ENCODE measurements around the gene ZBTB49.
A peak's percentile ranks its signal among the peaks of the same experiment; 100 is the strongest.

The ZBTB49 gene

GRCh38 chr4:4356106-4357041, 66.3 kb downstream of the ZBTB49 start:
- H3F3A ChIP-seq (ENCODE audit: insufficient read depth, low read length) = no peaks in the 10 kb centered on the region
- no peaks in the 10 kb centered on the region for H4K20me1 ChIP-seq (ENCODE audit: insufficient read depth, low read length)
- no peaks in the 10 kb centered on the region for H3K9me2 ChIP-seq (ENCODE audit: low read depth, low read length)
- no peak overlapping the region for H3K4me3 ChIP-seq (ENCODE audit: low read depth, low read length, poor library complexity, severe bottlenecking)
- no peak overlapping the region for H2AFZ ChIP-seq (ENCODE audit: low read length)
- no peak overlapping the region for H3K4me2 ChIP-seq (ENCODE audit: low read length)
- no peaks in the 10 kb centered on the region for H3K9me3 ChIP-seq (ENCODE audit: low read length)
- no peak overlapping the region for H3K27ac ChIP-seq (ENCODE audit: low read depth, low read length, poor library complexity, severe bottlenecking)
- H3K79me2 ChIP-seq (ENCODE audit: insufficient read depth, low read length) = no peaks in the 10 kb centered on the region
- no peaks in the 10 kb centered on the region for H3K27me3 ChIP-seq (ENCODE audit: insufficient read depth, low read length)
- TF ChIP-seq CTCF (IDR thresholded peaks at IDR 0.05; ENCODE audit: low read length) = no peak
- TF ChIP-seq EZH2 (IDR thresholded peaks at IDR 0.05; ENCODE audit: borderline replicate concordance, low read length) = no peak
- peaks cover 24% of the 10 kb centered on the region for H3K4me1 ChIP-seq (ENCODE audit: insufficient read depth, low read length, severe bottlenecking)
- peaks cover 6% of the 10 kb centered on the region; the same call in 1 of the 2 replicates for H3K36me3 ChIP-seq (ENCODE audit: insufficient read depth, low read length)
- H3K9ac ChIP-seq (ENCODE audit: low read length) = no peak overlapping the region

- no peaks in the 10 kb centered on the region for H4K20me1 ChIP-seq (ENCODE audit: insufficient read depth, low read length)
- H3K4me3 ChIP-seq (ENCODE audit: low read depth, low read length, poor library complexity, severe bottlenecking) = no peak overlapping the region
- no peak overlapping the region; the same call in 1 of the 2 replicates for H3K9ac ChIP-seq (ENCODE audit: low read length)
- H3K9me2 ChIP-seq (ENCODE audit: low read depth, low read length) = no peaks in the 10 kb centered on the region
- peak overlapping the region; percentile 60 for H3K27ac ChIP-seq (ENCODE audit: low read depth, low read length, poor library complexity, severe bottlenecking)
- peaks cover 43% of the 10 kb centered on the region for H3K4me1 ChIP-seq (ENCODE audit: insufficient read depth, low read length, severe bottlenecking)
- no peak overlapping the region for H2AFZ ChIP-seq (ENCODE audit: low read length)
- H3K27me3 ChIP-seq (ENCODE audit: insufficient read depth, low read length) = no peaks in the 10 kb centered on the region
- no peak for TF ChIP-seq CTCF (IDR thresholded peaks at IDR 0.05; ENCODE audit: low read length)
- TF ChIP-seq EZH2 (IDR thresholded peaks at IDR 0.05; ENCODE audit: borderline replicate concordance, low read length) = no peak
- no peaks in the 10 kb centered on the region for H3F3A ChIP-seq (ENCODE audit: insufficient read depth, low read length)
- H3K79me2 ChIP-seq (ENCODE audit: insufficient read depth, low read length) = no peaks in the 10 kb centered on the region
- 0 out of 2 replicates have a peak, but pooled peaks cover under 1% of the 10 kb centered on the region for H3K36me3 ChIP-seq (ENCODE audit: insufficient read depth, low read length)
- H3K9me3 ChIP-seq (ENCODE audit: low read length) = no peaks in the 10 kb centered on the region
- no peak overlapping the region; the same call in 1 of the 2 replicates for H3K4me2 ChIP-seq (ENCODE audit: low read length)
Measured at GRCh38 chr4:4358093-4358854, 68.2 kb downstream of the ZBTB49 start.

GRCh38 chr4:4361883-4362282, 71.8 kb downstream of the ZBTB49 start:
- Histone ChIP-seq H3K36me3 (ENCODE audit: insufficient read depth, low read length) (no peaks in the 10 kb centered on the region), H3K9me3 (ENCODE audit: low read length) (no peaks in the 10 kb centered on the region; the same call in 1 of the 2 replicates), H3K9me2 (ENCODE audit: low read depth, low read length) (no peaks in the 10 kb centered on the region), H3K4me1 (ENCODE audit: insufficient read depth, low read length, severe bottlenecking) (peaks cover 53% of the 10 kb centered on the region), H4K20me1 (ENCODE audit: insufficient read depth, low read length) (no peaks in the 10 kb centered on the region), H2AFZ (ENCODE audit: low read length) (0 out of 2 replicates have a peak overlapping the region, but pooled peaks have one; percentile 34), H3K27me3 (ENCODE audit: insufficient read depth, low read length) (no peaks in the 10 kb centered on the region), H3K4me2 (ENCODE audit: low read length) (peak overlapping the region; percentile 17; the same call in 1 of the 2 replicates), H3K4me3 (ENCODE audit: low read depth, low read length, poor library complexity, severe bottlenecking) (no peak overlapping the region), H3F3A (ENCODE audit: insufficient read depth, low read length) (no peaks in the 10 kb centered on the region), H3K9ac (ENCODE audit: low read length) (peak overlapping the region; percentile 44), H3K79me2 (ENCODE audit: insufficient read depth, low read length) (no peaks in the 10 kb centered on the region), H3K27ac (ENCODE audit: low read depth, low read length, poor library complexity, severe bottlenecking) (peak overlapping the region; percentile 93)
- no peak for TF ChIP-seq CTCF (IDR thresholded peaks at IDR 0.05; ENCODE audit: low read length)
- no peak for TF ChIP-seq EZH2 (IDR thresholded peaks at IDR 0.05; ENCODE audit: borderline replicate concordance, low read length)
